GM23248 (cell line): Measurements from ENCODE around the gene PPT1.

Source experiments
- EZH2 ChIP-seq: fragments of 200-600 bp; sonication (generic); IDR thresholded peaks from 2 replicates; pipeline ENCODE4 v1.6.1; 2018; ENCODE audit warnings: antibody characterized with exemption, mild to moderate bottlenecking; ENCODE audit not compliant: insufficient read depth, poor library complexity, severe bottlenecking
- EZH2phosphoT487 ChIP-seq: fragments of 200-600 bp; sonication (generic); IDR thresholded peaks from 2 replicates; pipeline ENCODE4 v1.6.1; 2018; ENCODE audit warnings: antibody characterized with exemption, moderate library complexity, mild to moderate bottlenecking, low read depth; ENCODE audit not compliant: insufficient read depth

DNA sequence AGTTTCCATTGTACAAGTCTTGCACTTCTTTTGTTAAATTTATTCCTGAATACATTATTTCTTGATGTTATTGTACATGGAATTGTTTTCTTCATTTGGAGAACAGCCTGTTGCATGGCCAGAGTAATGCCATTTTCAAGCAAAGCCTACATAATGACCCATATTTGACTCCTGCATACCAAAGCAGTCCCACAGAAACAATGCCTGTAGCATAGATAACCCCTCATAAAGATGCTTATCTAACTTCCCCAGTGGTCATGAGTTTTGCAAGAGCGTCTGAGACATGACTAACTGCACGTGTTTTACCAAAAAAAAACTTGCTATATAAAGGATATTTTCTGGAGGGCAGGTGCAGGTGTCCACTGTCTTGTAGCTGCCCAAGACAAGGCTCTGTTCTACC is 33.8 kb upstream of the PPT1 start:
- TF ChIP-seq EZH2: no peak
- TF ChIP-seq EZH2phosphoT487: no peak
